H54 (cell line): Measurements from ENCODE around the gene FAM53A.
"Not testable (repeated sequence)": the region's sequence is repeated elsewhere in the genome, so short reads cannot be mapped to it uniquely, and the experiment has no call there.

ENCODE experiments used
- DNase-seq: peaks from one replicate; pipeline ENCODE4 v3.0.0; 2011; ENCODE audit warnings: low spot score, mixed read lengths; ENCODE audit not compliant: insufficient read length
- FAIRE-seq: peaks from 3 replicates; lab custom pipeline; 2011; peaks lifted over from hg19 to GRCh38; lab: Jason Lieb, UNC
- POLR2A ChIP-seq: IDR thresholded peaks from 2 replicates; pipeline ENCODE4 v1.6.1; 2011; ENCODE audit warnings: low read depth, mild to moderate bottlenecking, low read length

FAM53A gene

GRCh38 chr4:1685235-1686150 lies 1.4 kb upstream of the FAM53A start:
- FAIRE-seq (no peak), DNase-seq (no peak)
- no peak for TF ChIP-seq POLR2A

- DNase-seq (no peak), FAIRE-seq (no peak)
- no peak for TF ChIP-seq POLR2A
Observed at GRCh38 chr4:1684506-1685234, 557 bp upstream of the FAM53A start.

GRCh38 chr4:1683261-1683735 lies 815 bp downstream of the FAM53A start:
- DNase-seq (peak; percentile 47), FAIRE-seq (no peak)
- no peak for TF ChIP-seq POLR2A

- FAIRE-seq: no peak
- no peak for TF ChIP-seq POLR2A
- DNase-seq: no peak
Observed at GRCh38 chr4:1682860-1683259, 1.3 kb downstream of the FAM53A start.

- FAIRE-seq (no peak), DNase-seq (no peak)
- no peak for TF ChIP-seq POLR2A
Observed at GRCh38 chr4:1678244-1678643, 5.9 kb downstream of the FAM53A start.

- DNase-seq (no peak), FAIRE-seq (no peak)
Observed at GRCh38 chr4:1676605-1677525, 7.2 kb downstream of the FAM53A start.

GRCh38 chr4:1675802-1676137 lies 8.3 kb downstream of the FAM53A start:
- TF ChIP-seq POLR2A: no peak
- no peak for DNase-seq
- FAIRE-seq: no peak

More at GRCh38 chr4:1676605-1677525, 7.2 kb downstream of the FAM53A start:
- no peak for TF ChIP-seq POLR2A

- no peak for TF ChIP-seq POLR2A
- FAIRE-seq (no peak), DNase-seq (no peak)
Observed at GRCh38 chr4:1675136-1675801, 8.8 kb downstream of the FAM53A start.

- DNase-seq (no peak), FAIRE-seq (no peak)
- no peak for TF ChIP-seq POLR2A
Observed at GRCh38 chr4:1674682-1675081, 9.4 kb downstream of the FAM53A start.

- DNase-seq: no peak
- no peak for TF ChIP-seq POLR2A
- no peak for FAIRE-seq
Observed at GRCh38 chr4:1673671-1674070, 10.4 kb downstream of the FAM53A start.

GRCh38 chr4:1671011-1671410 lies 13.1 kb downstream of the FAM53A start:
- not testable (repeated sequence) for DNase-seq, FAIRE-seq

- no peak for FAIRE-seq
- DNase-seq: no peak
- TF ChIP-seq POLR2A: no peak
Observed at GRCh38 chr4:1670279-1670678, 13.8 kb downstream of the FAM53A start.

- TF ChIP-seq POLR2A: no peak
- FAIRE-seq (no peak), DNase-seq (no peak)
Observed at GRCh38 chr4:1669850-1670249, 14.3 kb downstream of the FAM53A start.
